Measurements from ENCODE around the gene MASP2. TPM values are rescaled to one million over a fixed set of nuclear protein-coding genes. Genes with fewer than 3 reads are reported as not detected.

The MASP2 gene
- total RNA-seq = not detected in 2 replicates

GRCh38 chr1:11046625-11047365 lies at the start of gene MASP2:
Gene MASP2, minus strand, starts transcription at chr1:11047239. Its CDS starts 32 bp downstream, at chr1:11047207.

DNA sequence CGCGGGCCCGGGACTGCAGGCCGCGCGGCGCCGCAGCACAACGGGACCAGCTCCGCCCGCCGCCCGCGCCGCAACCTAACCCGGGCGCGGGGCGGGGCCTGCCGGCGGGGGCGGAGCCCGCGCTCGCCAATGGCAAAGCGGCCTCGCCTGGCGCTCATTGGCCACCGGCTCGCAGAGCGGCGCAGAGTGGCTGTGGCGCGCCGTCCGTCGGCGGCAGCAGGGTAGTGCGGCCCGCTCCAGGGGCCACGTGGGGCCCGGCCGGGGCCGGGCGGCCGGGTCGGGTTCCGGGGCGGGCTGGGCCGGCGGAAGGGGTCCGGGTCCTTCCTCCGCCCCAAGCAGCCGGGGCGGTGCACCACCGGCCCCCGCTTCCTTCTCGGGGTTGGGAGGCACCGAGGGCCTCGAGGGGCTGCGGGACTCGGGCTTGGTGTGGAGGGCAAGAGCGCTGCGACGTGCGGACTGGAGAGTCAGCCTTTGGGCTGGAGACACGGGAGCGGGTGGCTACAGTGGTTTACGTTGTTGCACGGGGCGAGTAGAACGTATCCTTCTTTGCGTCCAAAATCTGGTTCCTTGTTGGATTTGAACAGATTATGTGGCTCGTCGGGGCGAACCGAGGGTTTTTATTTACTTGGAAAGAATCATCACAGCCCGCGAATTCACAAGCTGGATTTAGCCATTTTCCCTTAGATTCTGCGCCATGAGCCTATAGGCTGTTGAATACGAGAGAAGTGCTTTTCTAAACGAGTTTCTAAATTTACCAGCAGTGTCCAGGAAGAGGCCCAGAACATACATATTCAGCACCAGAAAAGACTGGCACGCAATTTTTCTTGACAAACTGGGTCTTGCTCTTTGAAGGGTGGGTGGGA lies 13.2 kb upstream of the MASP2 start, which contains the start of gene SRM:
TSS of gene SRM (minus strand) at position 51 of the 863 bp plus-strand sequence. CDS start 75 bp downstream, outside the sequence.

DNA sequence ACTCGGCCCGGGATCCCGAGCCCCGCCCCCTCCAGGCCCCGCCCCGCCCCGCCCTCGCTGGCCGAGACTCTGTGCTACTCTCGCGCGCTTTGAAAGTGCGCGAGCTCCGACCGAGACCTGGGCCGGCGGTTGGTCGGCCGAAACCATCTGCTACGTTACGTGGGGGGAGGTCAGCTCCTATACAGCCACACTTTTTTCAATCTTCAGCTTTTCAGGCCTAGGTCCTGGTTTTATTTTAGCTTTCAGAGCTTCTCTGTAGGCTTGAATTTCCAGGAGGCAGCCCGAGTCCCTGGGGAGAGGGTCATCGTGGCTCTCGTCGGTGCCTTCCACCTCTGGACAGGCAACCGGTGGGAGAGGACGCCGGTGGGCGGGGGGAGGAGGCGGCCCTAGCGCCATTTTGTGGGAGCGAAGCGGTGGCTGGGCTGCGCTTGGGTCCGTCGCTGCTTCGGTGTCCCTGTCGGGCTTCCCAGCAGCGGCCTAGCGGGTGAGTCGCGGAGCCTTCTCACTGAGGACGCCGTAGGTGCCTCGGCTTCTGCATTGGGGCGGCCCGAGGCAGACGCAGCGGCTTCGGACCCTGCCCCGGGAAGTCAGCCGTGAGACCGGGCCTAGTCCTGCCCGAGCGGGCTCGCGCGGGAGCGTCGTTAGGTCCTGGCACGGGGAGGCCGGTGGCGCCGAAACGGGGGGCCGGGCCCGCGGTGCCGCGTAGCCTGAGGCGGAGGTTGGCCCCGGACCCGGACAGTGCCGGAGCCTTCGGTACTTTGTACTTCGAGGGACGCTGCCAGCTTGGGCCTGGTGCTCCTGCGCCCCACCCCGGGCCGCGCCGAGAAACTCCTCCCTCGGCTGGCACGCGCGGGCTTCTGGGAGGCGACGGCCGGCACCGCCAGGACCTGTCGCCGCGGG lies 34.5 kb downstream of the MASP2 start, which contains the start of gene TARDBP:
TSS of gene TARDBP (plus strand) at position 395 of the 900 bp plus-strand sequence. CDS start 1,074 bp downstream, outside the sequence.

Other genes starting within 250 kb of the MASP2 start
- gene TARDBP, start 34.6 kb downstream of the MASP2 start, total RNA-seq = 48.0 and 66.1 TPM in 2 replicates
- gene SRM, start 12.8 kb upstream of the MASP2 start, total RNA-seq = 78.9 and 93.3 TPM in 2 replicates
- 68.7 and 72.2 TPM in 2 replicates for gene EXOSC10, start 52.6 kb upstream of the MASP2 start, total RNA-seq
- gene ANGPTL7, start 142.1 kb upstream of the MASP2 start, total RNA-seq = not detected in 2 replicates
- gene MTOR, start 215.3 kb upstream of the MASP2 start, total RNA-seq = 46.5 and 50.9 TPM in 2 replicates
- 8.8 and 14.0 TPM in 2 replicates for gene UBIAD1, start 226.0 kb upstream of the MASP2 start, total RNA-seq